Nephron progenitor cell (in vitro differentiated cells): ENCODE data around the gene POLE.
A peak's percentile ranks its signal among the peaks of the same experiment; 100 is the strongest.

Experiments used
- DNase-seq: peaks from one replicate; pipeline ENCODE4 v3.0.0; 2021
- H3K27ac Mint-ChIP-seq: 2 replicates; pipeline ENCODE4 v1.8.0; 2021; ENCODE audit warnings: mild to moderate bottlenecking, moderate library complexity, mixed read lengths
- H3K27me3 Mint-ChIP-seq: 2 replicates; pipeline ENCODE4 v1.8.0; 2021; ENCODE audit warnings: mild to moderate bottlenecking, low read depth, mixed read lengths; ENCODE audit not compliant: poor library complexity
- H3K36me3 Mint-ChIP-seq: 2 replicates; pipeline ENCODE4 v1.8.0; 2021; ENCODE audit warnings: low read depth, mixed read lengths
- H3K4me1 Mint-ChIP-seq: 2 replicates; pipeline ENCODE4 v1.8.0; 2021; ENCODE audit warnings: mixed read lengths
- H3K4me3 Mint-ChIP-seq: 2 replicates; pipeline ENCODE4 v1.8.0; 2021; ENCODE audit warnings: mild to moderate bottlenecking, moderate library complexity, mixed read lengths
- H3K9me3 Mint-ChIP-seq: 2 replicates; pipeline ENCODE4 v1.8.0; 2021; ENCODE audit warnings: mild to moderate bottlenecking, moderate library complexity, mixed read lengths
- CTCF ChIP-seq: fragments of 200-600 bp; sonication (generic); IDR thresholded peaks from 2 replicates; pipeline ENCODE4 v1.5.0; 2021; ENCODE audit warnings: antibody characterized with exemption

POLE gene

GRCh38 chr12:132638541-132639408 is 48.4 kb downstream of the POLE start:
- peaks cover 5% of the 10 kb centered on the region for H3K27me3 Mint-ChIP-seq
- no peak overlapping the region for H3K4me3 Mint-ChIP-seq
- peak; percentile 48 for DNase-seq
- H3K4me1 Mint-ChIP-seq, result peaks cover 28% of the 10 kb centered on the region
- H3K36me3 Mint-ChIP-seq, result peaks cover 70% of the 10 kb centered on the region
- H3K27ac Mint-ChIP-seq, result peak overlapping the region; percentile 58
- H3K9me3 Mint-ChIP-seq, result no peaks in the 10 kb centered on the region
- TF ChIP-seq CTCF, result peak; percentile 82

- Mint-ChIP-seq H3K27ac (peak overlapping the region; percentile 15), H3K36me3 (peaks cover 76% of the 10 kb centered on the region)
Observed at GRCh38 chr12:132637811-132638210, 49.3 kb downstream of the POLE start.

GRCh38 chr12:132635076-132635955 is 51.8 kb downstream of the POLE start:
- peaks cover 95% of the 10 kb centered on the region for H3K36me3 Mint-ChIP-seq
- DNase-seq, result no peak
- peak overlapping the region; percentile 80 for H3K27ac Mint-ChIP-seq
- H3K4me3 Mint-ChIP-seq, result no peak overlapping the region
- no peaks in the 10 kb centered on the region for H3K9me3 Mint-ChIP-seq
- TF ChIP-seq CTCF, result no peak
- peaks cover 5% of the 10 kb centered on the region for H3K27me3 Mint-ChIP-seq
- H3K4me1 Mint-ChIP-seq, result peaks cover 44% of the 10 kb centered on the region

More at GRCh38 chr12:132637811-132638210, 49.3 kb downstream of the POLE start:
- no peak for DNase-seq
- Mint-ChIP-seq H3K27me3 (peaks cover 5% of the 10 kb centered on the region), H3K4me3 (no peak overlapping the region), H3K4me1 (peaks cover 28% of the 10 kb centered on the region), H3K9me3 (no peaks in the 10 kb centered on the region)
- TF ChIP-seq CTCF, result no peak

GRCh38 chr12:132634411-132634990 is 52.6 kb downstream of the POLE start:
- TF ChIP-seq CTCF, result no peak
- H3K36me3 Mint-ChIP-seq, result peaks cover 97% of the 10 kb centered on the region
- peak overlapping the region; percentile 80 for H3K27ac Mint-ChIP-seq
- no peak overlapping the region for H3K4me3 Mint-ChIP-seq
- H3K27me3 Mint-ChIP-seq, result peaks cover 5% of the 10 kb centered on the region
- H3K9me3 Mint-ChIP-seq, result no peaks in the 10 kb centered on the region
- peaks cover 39% of the 10 kb centered on the region for H3K4me1 Mint-ChIP-seq
- DNase-seq, result no peak

- no peaks in the 10 kb centered on the region for H3K9me3 Mint-ChIP-seq
- peak overlapping the region; percentile 80 for H3K27ac Mint-ChIP-seq
- peaks cover 97% of the 10 kb centered on the region for H3K36me3 Mint-ChIP-seq
- no peak overlapping the region for H3K4me3 Mint-ChIP-seq
- H3K27me3 Mint-ChIP-seq, result no peaks in the 10 kb centered on the region
- H3K4me1 Mint-ChIP-seq, result peaks cover 33% of the 10 kb centered on the region
- no peak for TF ChIP-seq CTCF
- DNase-seq, result no peak
Observed at GRCh38 chr12:132633901-132634300, 53.2 kb downstream of the POLE start.
